PC-9 (cell line): ENCODE results near the gene SETD5.

ENCODE experiments used
- EZH2 ChIP-seq: fragments of 200-600 bp; sonication (generic); IDR thresholded peaks from 2 replicates; pipeline ENCODE4 v1.8.0; 2017; ENCODE audit warnings: antibody characterized with exemption, low read depth
- TF ChIP-seq, protein P1 (sequence below): fragments of 200-600 bp; sonication (generic); conservative IDR thresholded peaks from 2 replicates; pipeline ENCODE4 v1.6.1; 2017; ENCODE audit warnings: mixed run types, antibody characterized with exemption, mild to moderate bottlenecking, moderate library complexity

DNA sequence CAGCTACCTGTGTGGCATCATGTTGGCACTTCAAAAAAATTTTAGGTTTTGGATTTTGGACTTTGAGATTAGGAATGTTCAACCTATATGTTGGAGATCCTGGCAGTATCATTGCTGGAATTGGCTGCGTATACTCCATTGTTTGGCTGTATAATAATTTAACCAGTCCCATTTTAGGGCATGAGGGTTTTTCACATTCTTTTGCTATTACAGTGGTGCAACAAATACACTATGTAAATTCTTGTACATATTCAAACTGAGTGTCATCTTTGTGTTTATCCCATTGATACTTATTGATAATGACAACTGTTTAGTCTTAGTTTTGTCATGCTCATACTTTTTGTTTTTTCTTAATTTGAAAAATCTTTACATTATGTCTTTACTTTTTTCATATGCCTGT lies 27.9 kb upstream of the SETD5 start:
- TF ChIP-seq, protein P1, sequence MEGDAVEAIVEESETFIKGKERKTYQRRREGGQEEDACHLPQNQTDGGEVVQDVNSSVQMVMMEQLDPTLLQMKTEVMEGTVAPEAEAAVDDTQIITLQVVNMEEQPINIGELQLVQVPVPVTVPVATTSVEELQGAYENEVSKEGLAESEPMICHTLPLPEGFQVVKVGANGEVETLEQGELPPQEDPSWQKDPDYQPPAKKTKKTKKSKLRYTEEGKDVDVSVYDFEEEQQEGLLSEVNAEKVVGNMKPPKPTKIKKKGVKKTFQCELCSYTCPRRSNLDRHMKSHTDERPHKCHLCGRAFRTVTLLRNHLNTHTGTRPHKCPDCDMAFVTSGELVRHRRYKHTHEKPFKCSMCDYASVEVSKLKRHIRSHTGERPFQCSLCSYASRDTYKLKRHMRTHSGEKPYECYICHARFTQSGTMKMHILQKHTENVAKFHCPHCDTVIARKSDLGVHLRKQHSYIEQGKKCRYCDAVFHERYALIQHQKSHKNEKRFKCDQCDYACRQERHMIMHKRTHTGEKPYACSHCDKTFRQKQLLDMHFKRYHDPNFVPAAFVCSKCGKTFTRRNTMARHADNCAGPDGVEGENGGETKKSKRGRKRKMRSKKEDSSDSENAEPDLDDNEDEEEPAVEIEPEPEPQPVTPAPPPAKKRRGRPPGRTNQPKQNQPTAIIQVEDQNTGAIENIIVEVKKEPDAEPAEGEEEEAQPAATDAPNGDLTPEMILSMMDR = no peak
- TF ChIP-seq EZH2 = no peak
